HK-2 (cell line): ENCODE data around the gene B4GALT6.
"Not testable (repeated sequence)": the region's sequence is repeated elsewhere in the genome, so short reads cannot be mapped to it uniquely, and the experiment has no call there.

Experiments used
- DNase-seq: peaks from one replicate; pipeline ENCODE4 v3.0.0-alpha.2; 2018; ENCODE audit not compliant: unreplicated experiment

Gene B4GALT6, protein sequence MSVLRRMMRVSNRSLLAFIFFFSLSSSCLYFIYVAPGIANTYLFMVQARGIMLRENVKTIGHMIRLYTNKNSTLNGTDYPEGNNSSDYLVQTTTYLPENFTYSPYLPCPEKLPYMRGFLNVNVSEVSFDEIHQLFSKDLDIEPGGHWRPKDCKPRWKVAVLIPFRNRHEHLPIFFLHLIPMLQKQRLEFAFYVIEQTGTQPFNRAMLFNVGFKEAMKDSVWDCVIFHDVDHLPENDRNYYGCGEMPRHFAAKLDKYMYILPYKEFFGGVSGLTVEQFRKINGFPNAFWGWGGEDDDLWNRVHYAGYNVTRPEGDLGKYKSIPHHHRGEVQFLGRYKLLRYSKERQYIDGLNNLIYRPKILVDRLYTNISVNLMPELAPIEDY

DNA sequence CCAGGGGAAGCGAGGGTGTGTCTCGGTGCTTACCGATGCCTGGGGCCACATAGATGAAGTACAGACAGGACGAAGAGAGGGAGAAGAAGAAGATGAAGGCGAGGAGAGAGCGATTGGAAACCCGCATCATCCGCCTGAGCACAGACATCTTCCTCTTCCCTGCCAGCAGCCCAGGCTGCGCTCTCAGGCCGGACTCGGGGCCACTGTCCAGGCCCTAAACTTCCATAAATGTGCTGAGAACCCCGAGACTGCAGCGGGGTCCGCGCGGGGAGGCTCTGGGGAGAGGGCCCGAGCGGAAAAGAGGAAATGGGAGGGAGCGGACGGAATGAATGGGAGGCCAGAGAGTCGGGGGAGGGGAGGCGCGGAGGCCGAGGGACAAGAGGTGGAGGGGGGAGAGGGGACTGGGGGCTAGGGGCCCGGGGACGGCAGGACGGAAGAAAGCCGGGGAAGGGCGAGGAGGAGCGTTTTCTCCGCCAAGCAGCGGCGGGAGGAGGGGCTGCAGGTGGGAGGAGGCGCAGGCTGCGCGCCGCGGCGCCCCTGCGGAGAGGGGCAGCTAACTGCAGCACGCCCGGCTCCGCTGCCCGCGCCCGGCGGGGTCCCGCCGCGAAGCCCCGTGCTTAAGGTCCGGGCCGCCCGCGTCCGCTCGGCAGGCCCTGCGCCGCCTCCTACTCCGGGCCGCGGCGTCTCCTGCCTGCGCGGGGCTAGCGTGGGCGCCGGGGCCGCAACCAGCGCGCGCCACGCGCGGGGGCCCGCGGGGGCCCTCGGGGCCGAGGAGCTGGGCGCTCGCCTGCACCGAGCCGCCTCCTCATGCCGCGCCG lies at the start of gene B4GALT6:
B4GALT6 (minus strand) TSS at position 303 of the 818 bp plus-strand sequence; CDS start at position 148, 155 bp downstream.
- DNase-seq, result peak; percentile 30

DNA sequence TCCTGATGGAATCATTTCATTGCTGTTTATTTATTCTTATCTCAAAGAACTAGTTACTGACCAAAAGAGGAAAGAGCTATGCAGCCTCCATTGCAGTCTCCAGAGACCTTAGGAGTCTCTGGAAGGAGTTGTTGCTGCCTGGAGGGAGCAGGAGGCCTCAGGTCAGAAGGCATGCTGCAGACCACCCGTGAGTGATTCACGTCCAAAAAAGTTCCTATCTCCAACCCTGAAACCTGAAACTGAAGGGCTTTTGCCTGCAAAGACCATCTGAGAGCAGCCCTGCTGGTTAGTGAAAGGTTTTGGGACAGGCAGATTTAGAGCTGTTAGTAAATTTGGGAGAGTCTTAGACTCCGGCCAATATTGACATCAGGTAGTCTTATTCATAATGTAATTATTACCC lies 47.2 kb upstream of the B4GALT6 start:
- no peak for DNase-seq

DNA sequence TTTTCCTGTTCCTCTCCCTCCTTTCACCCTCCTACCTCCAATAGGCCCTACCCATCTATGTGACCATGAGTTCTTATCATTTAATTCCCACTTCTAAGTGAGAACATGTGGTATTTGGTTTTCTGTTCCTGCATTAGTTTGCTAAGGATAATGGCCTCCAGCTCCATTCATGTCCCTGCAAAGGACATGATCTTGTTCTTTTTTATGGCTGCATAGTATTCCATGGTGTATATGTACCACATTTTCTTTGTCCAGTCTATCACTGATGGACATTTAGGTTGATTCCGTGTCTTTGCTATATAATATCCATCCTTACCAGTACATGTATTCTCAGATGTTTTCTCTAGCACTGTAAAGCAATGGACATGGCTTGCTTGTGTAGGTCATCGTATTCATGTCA lies 44.8 kb upstream of the B4GALT6 start:
- DNase-seq, result not testable (repeated sequence)

DNA sequence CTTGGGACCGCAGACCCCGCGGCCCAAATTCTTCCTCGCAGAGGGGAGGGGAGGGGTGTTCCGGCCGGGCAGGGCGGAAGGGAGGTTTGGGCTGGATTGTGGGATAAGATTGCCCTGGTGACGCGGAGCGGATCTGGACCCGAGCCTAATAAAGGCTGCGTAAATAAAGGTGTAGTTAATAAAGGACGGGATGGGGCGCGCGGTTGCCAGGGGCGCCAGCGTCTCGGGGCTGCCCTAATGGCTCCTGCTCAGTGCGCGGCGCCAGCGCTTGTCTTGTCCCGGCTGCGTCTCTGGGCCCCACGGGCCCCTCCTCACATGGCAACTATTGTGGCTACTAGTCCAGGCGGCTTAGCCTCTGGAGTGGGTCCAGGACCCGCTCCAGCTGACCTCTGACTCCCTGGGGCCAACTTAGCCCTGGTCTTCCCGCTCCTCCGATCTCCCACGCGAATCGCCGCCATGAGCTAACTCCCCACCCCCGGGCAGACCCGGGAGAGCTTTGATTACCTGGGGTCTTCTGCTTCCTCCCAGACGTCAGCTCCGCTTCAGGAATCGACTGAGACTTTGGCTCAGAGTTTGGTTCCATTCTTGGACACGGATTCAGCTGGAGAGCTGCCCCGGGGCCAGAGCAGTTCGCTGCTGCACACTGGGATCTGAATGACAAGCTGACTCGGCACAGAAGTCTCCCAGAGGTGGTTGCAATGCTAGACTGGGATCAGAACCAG lies 39.8 kb upstream of the B4GALT6 start:
- DNase-seq, result no peak

DNA sequence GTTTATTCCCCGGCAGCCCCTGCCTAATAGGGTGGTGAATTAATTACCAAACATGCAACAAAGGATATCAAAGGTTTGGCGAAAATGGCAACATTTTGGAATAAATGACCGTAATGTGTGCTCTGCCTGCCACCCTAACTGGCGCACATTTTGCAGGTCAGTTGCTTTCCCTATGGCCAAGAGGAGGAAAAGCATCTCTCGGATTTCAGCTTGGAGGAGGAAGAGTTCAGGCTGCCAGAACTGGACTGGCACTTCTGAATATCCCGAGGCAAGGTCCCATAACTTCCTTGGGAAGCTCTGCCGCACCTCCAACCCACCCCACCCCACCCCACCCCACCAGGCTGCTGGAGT lies 39.2 kb upstream of the B4GALT6 start:
- no peak for DNase-seq

DNA sequence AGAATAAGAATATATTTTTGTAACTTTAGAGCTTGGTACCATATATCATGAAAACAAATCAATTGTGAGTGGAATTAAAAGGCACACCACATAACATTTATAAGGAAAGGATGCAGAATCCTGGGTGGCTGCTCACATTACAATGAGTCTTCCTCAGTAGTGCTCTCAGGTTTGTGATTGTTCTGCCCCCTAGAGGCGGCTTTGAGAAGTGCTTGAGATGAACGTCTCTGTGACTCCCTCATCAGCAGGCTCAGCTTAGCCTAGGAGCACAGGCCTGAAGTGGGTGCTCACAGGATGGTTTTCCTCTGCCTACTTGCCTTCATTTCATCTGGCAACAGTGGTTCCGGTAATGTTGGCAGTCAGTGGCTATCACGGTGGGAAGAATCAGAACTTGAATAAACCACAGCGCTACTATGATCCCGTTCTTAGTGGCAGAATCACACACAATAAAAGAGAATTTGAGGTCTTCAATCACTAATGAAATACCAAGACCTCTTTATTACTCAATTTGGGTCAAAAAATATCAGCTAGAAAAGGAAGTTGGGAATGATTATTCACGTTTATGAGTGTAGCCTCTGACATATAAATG lies 38.1 kb upstream of the B4GALT6 start:
- DNase-seq, result peak; percentile 68

DNA sequence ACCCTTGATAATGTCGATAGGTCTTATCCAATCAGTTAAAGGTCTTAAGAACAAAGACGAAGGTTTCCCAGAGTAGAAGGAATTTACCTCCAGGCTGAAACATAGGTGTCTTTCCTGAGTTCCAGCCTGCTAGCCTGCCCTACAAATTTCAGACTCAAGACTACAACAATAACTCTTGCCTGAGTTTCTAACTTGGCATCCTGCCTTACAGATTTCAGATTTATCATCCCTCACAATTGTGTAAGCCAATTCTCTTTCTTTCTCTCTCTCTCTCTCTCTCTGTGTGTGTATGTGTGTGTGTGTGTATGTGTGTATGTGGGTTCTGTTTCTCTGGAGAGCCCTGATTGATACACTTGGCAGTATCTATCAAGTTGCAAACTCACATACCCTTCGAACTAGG lies 37.2 kb upstream of the B4GALT6 start:
- no peak for DNase-seq

DNA sequence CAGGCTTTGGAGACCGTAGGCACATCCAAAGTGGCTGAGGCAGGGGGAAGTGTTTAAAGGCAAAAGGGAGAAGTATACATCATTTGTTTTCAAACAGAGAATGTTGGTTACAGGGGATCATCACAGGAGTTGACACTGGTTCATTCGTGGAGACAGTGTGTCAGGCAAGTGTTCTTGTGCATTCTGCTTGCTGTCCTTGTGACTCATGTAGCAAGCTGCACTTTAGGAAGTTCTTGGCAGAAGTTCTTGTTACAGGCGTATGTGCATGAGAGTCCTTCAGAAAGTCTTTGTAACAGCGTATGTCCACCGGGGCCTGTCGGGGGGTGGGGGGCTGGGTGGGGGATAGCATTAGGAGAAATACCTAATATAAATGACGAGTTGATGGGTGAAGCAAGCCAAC lies 36.5 kb upstream of the B4GALT6 start:
- no peak for DNase-seq

DNA sequence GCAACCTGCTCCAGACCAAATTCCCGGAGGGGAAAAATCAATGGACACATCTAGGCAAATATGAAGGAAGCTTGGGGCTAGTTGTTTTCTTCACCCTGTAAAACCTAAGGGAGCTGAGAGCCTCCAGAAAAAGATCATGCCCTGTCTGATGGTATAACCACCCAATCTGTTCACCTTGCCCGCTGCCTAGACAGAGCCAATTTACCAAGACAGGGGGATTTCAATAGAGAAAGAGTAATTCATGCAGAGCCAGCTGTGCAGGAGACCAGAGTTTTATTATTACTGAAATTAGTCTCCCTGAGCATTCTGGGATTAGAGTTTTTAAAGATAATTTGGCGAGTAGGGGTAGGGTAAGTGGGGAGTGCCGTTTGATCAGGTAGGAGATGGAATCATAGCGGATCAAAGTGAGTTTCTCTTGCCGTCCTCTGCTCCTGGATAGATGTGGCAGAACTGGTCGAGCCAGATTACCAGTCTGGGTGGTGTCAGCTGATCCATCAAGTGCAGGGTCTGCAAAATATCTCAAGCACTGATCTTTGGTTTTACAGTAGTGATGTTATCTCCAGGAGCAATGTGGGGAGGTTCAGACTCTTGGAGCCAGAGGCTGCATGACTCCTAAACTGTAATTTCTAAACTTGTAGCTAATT lies 35.1 kb upstream of the B4GALT6 start:
- no peak for DNase-seq

DNA sequence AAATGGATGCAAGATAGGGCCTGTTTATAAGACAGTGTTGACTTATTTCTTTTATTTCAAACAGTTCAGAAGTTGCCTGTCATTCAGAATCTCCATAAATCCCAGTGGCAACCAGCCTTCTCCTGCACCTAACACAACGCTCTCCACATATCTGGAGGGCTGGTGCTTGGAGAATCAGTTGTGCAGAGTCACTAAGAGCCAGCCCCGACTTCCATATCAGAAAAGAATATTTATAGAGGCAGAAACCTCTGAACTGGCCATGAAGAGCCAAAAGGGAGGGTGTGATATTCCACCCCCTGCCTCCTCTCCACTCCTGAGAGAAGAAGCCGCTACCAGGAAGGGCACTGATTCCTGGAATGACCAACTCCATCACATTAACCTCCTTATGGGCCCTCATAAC lies 34.0 kb upstream of the B4GALT6 start:
- DNase-seq, result no peak

DNA sequence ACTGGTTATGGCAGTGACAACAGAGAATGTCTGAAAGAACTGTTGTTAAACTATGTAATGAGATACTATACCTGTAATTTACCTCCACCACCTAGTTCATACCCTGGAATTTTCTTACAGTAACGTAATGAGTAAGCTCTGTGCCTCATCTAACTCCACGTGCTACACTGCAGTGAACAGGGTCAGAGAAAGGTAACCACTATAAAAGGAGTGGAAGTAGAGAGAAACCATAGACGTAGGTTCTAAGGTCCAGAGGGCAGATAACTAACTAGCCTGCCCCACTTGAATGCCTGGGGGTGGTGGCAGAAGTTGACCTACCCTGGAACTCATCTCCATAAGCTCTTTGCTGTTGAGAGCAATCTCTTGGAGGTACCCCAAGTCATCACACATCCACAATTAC lies 32.0 kb upstream of the B4GALT6 start:
- DNase-seq, result no peak

DNA sequence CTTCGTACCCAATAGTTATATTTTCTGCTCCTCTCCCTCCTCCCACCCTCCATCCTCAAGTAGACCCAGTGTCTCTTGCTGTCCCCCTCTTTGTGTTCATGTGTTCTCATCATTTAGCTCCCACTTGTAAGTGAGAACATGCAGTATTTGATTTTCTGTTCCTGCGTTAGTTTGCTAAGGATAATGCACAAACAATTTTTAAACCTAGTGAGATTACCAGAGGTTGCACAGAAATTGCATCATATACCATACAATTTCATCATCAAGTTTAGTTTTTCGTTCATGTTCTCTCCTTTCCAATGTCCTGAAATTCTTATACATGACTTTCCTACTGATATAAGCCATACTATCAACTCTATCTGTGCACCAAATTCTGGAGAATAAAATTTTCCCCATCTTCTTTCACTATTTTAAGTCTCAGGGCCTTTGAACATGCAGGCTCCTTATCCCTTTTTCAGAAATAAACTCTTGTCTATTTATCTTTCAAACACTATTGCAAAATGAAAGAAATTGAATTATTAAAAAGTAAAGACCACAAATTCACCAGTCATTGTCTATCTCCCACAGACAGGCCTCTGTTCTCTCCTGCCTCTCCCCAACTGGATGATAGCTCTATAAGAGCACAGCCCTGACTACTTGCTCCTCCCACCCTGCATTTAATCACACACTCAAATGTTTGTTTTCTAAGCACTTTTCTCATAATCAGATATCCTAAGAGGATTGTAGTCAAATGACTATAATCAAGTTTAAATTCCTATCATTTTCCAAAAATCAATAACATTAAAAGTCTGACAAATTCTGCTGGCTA lies 27.2 kb upstream of the B4GALT6 start:
- no peak for DNase-seq

DNA sequence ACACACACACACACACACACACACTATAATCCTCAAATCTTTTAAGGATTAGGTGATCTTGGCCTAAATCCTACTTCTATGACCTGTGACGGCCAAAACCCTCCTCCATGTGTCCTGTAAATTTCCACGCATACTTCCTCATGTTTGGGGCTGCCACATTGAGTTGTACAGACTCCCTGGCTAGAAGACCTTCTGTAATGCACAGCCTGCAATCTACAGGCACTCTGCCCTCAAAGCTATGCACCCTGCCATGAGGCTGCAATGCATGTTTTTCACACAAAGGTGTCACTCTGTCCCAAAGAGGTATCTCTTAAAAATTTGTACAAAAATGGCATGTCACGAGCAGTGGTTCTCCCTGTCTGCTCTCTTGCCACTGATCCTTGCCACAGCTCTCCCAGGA lies 26.4 kb upstream of the B4GALT6 start:
- no peak for DNase-seq

DNA sequence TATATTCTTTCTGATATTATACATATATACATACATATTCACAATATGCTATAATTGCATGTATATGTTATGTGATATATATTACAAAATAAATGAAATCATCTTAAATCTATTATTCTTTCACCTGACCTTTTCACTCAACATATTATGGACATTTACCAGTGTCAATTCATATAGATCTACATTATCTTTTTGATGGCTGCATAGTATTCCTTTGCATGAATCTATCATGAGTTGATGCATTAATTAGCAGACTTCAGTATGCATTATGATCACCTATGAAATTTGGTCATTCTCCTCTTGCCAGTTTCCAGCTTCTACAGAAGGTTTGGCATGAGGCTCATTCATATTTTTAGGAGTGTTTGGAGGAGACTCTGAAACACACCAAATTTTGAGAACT lies 23.4 kb upstream of the B4GALT6 start:
- no peak for DNase-seq

DNA sequence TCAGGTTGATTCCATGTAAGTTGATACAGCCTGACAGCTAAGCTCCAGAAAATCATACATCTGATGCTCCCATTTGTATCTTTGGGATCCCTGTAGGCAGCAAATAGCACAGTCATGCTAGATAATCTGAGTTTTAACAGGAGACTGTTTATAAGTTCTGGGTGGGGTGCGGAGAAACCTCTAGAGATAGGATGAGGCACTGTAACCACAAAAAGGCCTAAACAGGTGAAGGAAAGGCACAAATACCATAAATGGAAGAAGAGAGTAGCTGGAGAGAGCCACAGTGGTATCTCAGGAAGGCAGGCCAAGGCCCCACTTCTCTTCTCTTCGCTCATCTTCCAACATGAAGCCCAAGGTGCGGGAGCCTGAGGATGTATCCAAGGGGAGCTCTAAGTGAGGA lies 18.1 kb upstream of the B4GALT6 start:
- no peak for DNase-seq

DNA sequence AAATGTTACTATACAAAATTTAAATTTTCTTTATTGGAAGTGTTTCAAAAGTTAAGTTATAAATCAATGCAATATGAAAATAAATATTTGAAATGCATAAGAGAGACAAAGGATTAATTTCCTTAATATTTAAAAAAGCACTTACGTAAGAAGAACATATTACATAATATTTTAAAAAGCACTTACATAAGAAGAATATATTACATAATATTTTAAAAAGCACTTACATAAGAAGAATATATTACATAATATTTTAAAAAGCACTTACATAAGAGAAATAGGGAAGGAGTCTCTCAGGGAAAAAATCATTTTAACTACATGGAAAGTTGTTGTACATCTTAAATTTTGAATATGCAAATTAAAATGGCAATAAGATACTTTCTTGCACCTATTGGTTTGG lies 17.4 kb upstream of the B4GALT6 start:
- DNase-seq, result no peak

DNA sequence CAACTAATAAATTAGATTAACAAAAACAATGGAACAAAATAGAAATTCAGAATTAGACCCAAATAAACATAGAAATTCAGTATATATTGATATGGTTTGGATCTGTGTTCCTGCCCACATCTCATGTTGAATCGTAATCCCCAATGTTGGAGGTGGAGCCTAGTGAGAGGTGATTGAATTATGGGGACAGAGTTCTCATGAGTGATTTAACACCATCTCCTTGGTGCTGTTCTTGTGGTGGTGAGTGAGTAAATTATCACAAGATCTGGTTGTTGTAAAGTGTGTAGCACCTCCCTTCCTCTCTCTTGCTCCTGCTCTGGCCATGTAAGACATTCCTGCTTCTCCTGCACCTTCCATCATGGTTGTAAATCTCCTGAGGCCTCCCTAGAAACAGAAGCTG lies 16.6 kb upstream of the B4GALT6 start:
- no peak for DNase-seq

DNA sequence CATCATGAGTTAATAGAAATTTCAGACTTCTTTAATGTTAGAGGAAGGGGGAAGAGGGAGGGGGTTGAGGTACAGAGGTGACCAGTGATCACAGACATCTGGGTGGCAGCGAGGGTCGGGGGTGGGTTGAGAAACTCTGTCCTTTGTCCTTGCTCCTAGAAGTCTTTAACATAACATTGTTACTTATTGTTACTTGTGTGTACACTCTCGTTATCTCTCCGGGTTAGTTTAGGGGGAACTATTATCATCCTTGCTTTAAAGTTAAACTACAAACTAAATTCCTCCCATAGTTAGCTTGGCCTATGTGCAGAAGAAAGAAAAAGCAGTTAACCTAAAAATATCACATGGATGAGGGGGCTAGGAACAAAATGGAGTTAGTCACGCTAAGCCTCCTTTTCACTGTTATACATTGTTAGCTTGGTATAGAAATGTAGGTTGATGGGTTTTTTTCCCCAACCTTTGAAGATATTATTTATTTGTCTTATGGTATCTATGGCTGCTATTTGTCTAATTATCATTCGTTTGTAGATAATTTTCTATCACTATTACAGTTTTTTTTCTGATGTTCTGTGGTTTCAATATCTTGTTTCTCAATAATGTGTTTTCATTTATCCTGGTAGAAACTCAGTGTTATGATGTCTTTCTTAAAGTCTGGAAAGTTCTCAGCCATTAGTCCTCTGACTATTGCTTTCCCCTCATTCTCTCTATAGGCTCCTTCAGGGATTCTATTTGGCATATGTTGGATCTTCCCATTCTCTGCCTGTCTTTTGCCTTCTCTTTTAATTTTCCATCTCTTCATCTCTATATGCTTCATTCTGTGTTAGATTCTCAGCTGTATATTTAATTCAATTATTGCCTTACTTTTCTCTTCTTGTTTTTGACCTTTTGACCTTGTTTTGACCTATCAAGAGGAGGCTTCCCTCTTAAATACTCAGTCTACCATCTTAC lies 13.2 kb upstream of the B4GALT6 start:
- no peak for DNase-seq

DNA sequence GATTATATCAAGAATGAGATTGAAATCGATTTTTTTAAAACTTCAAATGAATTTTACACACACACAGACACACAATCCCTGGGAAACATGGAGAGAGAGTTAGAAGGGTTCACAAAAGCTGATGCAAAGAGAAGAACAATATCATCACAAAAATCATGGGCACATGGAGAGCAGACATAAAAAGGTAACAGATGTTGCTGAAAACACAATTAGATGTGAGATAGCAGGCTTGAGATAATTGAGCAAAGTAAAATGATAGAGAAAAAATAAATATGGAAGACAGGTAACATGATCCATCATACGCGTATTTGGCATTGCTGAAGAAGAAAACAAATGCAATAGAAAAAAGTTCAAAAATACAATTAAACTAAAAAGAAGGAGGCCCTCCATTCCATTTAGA lies 11.6 kb upstream of the B4GALT6 start:
- no peak for DNase-seq

DNA sequence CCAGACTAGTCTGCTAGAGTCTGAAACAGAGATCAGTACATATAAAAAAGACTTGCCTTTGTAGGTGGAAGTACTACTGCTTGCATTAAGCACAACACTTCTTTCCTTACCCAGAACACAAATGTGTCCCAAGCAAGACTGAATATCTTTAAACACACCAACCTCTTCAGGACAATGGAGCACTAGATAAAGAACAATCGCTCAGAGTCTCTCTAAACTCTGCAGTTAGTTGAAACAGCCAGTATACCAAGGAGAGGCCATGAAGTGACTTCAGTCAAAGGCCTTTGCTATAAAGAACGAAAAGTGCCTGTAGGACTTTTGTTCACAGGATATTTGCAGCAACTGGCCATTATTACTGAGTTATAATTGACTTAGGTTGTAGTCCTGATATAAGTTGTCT lies 9.9 kb upstream of the B4GALT6 start:
- DNase-seq, result no peak
